IgD-negative memory B cell (primary cell): ENCODE measurements around the gene PCDH9. TPM values are rescaled to one million over a fixed set of nuclear protein-coding genes. Genes with fewer than 3 reads are reported as not detected.
"Not testable (repeated sequence)": the region's sequence is repeated elsewhere in the genome, so short reads cannot be mapped to it uniquely, and the experiment has no call there.

Experiments used
- H3K27ac Mint-ChIP-seq, 3 donors: one replicate each; pipeline ENCODE4 v1.8.0; 2020 to 2022; ENCODE audit warnings: mild to moderate bottlenecking in 3 of 3, mixed read lengths in 3 of 3, moderate library complexity in 1 of 3
- H3K27me3 Mint-ChIP-seq: one replicate; pipeline ENCODE4 v1.8.0; 2021; ENCODE audit warnings: mixed read lengths
- H3K36me3 Mint-ChIP-seq: one replicate; pipeline ENCODE4 v1.8.0; 2020; ENCODE audit warnings: mild to moderate bottlenecking, mixed read lengths
- H3K4me1 Mint-ChIP-seq, 3 donors: one replicate each; pipeline ENCODE4 v1.8.0; 2020 to 2022; ENCODE audit warnings: mixed read lengths in 3 of 3, mild to moderate bottlenecking in 1 of 3
- H3K4me3 Mint-ChIP-seq, 4 donors: one replicate each; pipeline ENCODE4 v1.8.0; 2020 to 2022; ENCODE audit warnings: mild to moderate bottlenecking in 4 of 4, mixed read lengths in 4 of 4, moderate library complexity in 3 of 4
- H3K9me3 Mint-ChIP-seq, 3 donors: one replicate each; pipeline ENCODE4 v1.8.0; 2020 to 2021; ENCODE audit warnings: mixed read lengths in 3 of 3, mild to moderate bottlenecking in 1 of 3
- polyA plus RNA-seq: library from polyadenylated mRNA; unstranded; fragments of 300-500 nt; fragmentation: Illumina TruSeq; gene quantifications from one replicate; pipeline ENCODE4 v1.2.3, GENCODE V29; 2021

The PCDH9 gene
- polyA plus RNA-seq, 1 donor from 2014 or later, result 2.3 TPM

- Mint-ChIP-seq H3K27ac (no peak overlapping the region), H3K36me3 (no peaks in the 10 kb centered on the region), H3K27me3 (no peaks in the 10 kb centered on the region), H3K9me3 (peaks cover 0 to 8% (median 0%) of the 10 kb centered on the region in 3 donors), H3K4me3 (no peak overlapping the region), H3K4me1 (no peaks in the 10 kb centered on the region)
These were observed 454.9 kb downstream of the PCDH9 start for GRCh38 chr13:66775196-66775595.

GRCh38 chr13:66774046-66774445 lies 456.1 kb downstream of the PCDH9 start:
- Mint-ChIP-seq H3K36me3 (no peaks in the 10 kb centered on the region), H3K27me3 (no peaks in the 10 kb centered on the region), H3K9me3 (peaks cover 0 to 8% (median 0%) of the 10 kb centered on the region in 3 donors), H3K27ac (no peak overlapping the region), H3K4me1 (no peaks in the 10 kb centered on the region), H3K4me3 (no peak overlapping the region)

GRCh38 chr13:66765559-66765958 lies 464.6 kb downstream of the PCDH9 start:
- no peaks in the 10 kb centered on the region for H3K4me1 Mint-ChIP-seq
- no peak overlapping the region for H3K27ac Mint-ChIP-seq
- H3K4me3 Mint-ChIP-seq, result no peak overlapping the region
- H3K36me3 Mint-ChIP-seq, result peaks cover 4% of the 10 kb centered on the region
- H3K27me3 Mint-ChIP-seq, result no peaks in the 10 kb centered on the region
- H3K9me3 Mint-ChIP-seq, result peaks cover 0 to 3% (median 0%) of the 10 kb centered on the region in 3 donors

- not testable (repeated sequence) for H3K9me3 Mint-ChIP-seq, H3K4me3 Mint-ChIP-seq, H3K4me1 Mint-ChIP-seq, H3K27ac Mint-ChIP-seq, H3K27me3 Mint-ChIP-seq, H3K36me3 Mint-ChIP-seq
These were observed 469.5 kb downstream of the PCDH9 start for GRCh38 chr13:66760678-66761077.

DNA sequence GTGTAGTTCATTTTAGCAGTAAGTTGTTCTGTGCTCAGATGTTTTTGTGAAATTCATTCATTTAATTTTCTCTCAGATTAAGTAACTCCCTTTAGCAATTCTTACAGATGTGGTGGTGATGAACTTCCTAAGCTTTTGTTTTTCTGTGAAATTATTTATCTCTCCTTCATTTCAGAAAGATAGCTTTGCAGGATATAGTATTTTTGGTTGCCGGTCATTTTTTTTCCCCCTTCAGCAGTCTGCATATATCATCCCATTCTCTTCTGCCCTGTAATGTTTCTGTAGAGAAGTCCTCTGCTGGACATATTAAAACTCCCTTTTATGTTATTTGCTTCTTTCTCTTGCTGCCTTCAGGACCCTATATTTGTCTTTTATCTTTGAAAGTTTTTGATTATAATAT lies 470.2 kb downstream of the PCDH9 start:
- Mint-ChIP-seq H3K9me3 (peaks cover 3 to 6% (median 5%) of the 10 kb centered on the region in 3 donors), H3K4me3 (no peak overlapping the region), H3K36me3 (peaks cover 5% of the 10 kb centered on the region), H3K27ac (no peak overlapping the region), H3K27me3 (no peaks in the 10 kb centered on the region), H3K4me1 (no peaks in the 10 kb centered on the region)

- Mint-ChIP-seq H3K36me3 (no peaks in the 10 kb centered on the region), H3K9me3 (peaks cover 0 to 9% (median 1%) of the 10 kb centered on the region in 3 donors), H3K27ac (no peak overlapping the region), H3K27me3 (no peaks in the 10 kb centered on the region), H3K4me3 (no peak overlapping the region), H3K4me1 (no peaks in the 10 kb centered on the region)
These were observed 478.4 kb downstream of the PCDH9 start for GRCh38 chr13:66751691-66752090.

GRCh38 chr13:66748712-66749111 lies 481.4 kb downstream of the PCDH9 start:
- no peaks in the 10 kb centered on the region for H3K36me3 Mint-ChIP-seq
- no peaks in the 10 kb centered on the region for H3K27me3 Mint-ChIP-seq
- peaks cover 0 to 9% (median 2%) of the 10 kb centered on the region in 3 donors for H3K9me3 Mint-ChIP-seq
- H3K4me3 Mint-ChIP-seq, result no peak overlapping the region
- H3K4me1 Mint-ChIP-seq, result no peaks in the 10 kb centered on the region
- no peak overlapping the region for H3K27ac Mint-ChIP-seq

- no peaks in the 10 kb centered on the region for H3K4me1 Mint-ChIP-seq
- H3K9me3 Mint-ChIP-seq, result peaks cover 0 to 9% (median 2%) of the 10 kb centered on the region in 3 donors
- H3K36me3 Mint-ChIP-seq, result no peaks in the 10 kb centered on the region
- H3K4me3 Mint-ChIP-seq, result no peak overlapping the region
- H3K27me3 Mint-ChIP-seq, result no peaks in the 10 kb centered on the region
- H3K27ac Mint-ChIP-seq, result no peak overlapping the region
These were observed 484.8 kb downstream of the PCDH9 start for GRCh38 chr13:66745307-66745706.

DNA sequence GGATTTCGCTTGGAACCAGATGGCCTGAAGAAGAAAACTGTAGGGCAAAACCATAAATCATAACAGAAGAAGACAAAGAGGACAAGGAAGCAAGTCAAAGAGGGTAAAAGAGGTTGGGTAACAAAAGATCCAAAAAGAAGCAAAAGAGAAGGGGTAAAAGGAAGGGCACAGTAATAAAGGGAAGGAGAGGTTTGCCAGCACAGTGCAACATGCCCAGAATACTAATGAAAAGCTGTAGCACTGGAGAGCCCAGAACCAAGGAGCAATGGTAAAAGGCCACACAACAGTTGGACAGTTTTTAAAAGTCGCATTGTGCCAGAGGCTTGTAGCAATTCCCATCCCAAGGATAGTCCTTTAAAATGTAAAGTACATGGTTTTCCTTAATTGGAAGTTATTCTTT lies 506.6 kb downstream of the PCDH9 start:
- Mint-ChIP-seq H3K27me3 (no peaks in the 10 kb centered on the region), H3K4me3 (no peak overlapping the region), H3K9me3 (peaks cover 0 to 2% (median 0%) of the 10 kb centered on the region in 3 donors), H3K36me3 (no peaks in the 10 kb centered on the region), H3K27ac (no peak overlapping the region), H3K4me1 (no peaks in the 10 kb centered on the region)

- Mint-ChIP-seq H3K27ac (no peak overlapping the region), H3K9me3 (peaks cover 0 to 4% (median 0%) of the 10 kb centered on the region in 3 donors), H3K27me3 (no peaks in the 10 kb centered on the region), H3K36me3 (no peaks in the 10 kb centered on the region), H3K4me1 (no peaks in the 10 kb centered on the region), H3K4me3 (no peak overlapping the region)
These were observed 513.6 kb downstream of the PCDH9 start for GRCh38 chr13:66716538-66716937.

DNA sequence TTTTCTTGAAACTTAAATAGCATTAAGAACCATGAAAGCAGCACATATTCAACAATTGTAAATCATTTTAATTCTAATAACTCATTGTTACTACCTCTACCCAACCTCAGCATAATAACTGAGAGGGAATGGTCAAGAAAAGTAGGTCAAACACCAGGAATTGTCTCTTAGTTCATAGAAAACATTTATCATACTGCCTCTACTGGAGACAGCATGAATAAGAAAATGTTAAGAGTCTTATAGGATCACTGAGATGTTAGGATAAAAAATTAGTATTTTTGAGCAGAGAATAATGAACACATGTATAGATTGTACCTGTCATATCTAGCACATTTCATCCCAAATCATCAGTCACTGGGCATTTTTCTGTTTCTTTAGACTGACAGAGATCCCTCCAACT lies 515.3 kb downstream of the PCDH9 start:
- H3K27ac Mint-ChIP-seq, result no peak overlapping the region
- no peaks in the 10 kb centered on the region for H3K4me1 Mint-ChIP-seq
- H3K4me3 Mint-ChIP-seq, result no peak overlapping the region
- H3K27me3 Mint-ChIP-seq, result no peaks in the 10 kb centered on the region
- H3K9me3 Mint-ChIP-seq, result peaks cover 0 to 4% (median 0%) of the 10 kb centered on the region in 3 donors
- no peaks in the 10 kb centered on the region for H3K36me3 Mint-ChIP-seq

- Mint-ChIP-seq H3K4me3 (no peak overlapping the region), H3K36me3 (no peaks in the 10 kb centered on the region), H3K27me3 (no peaks in the 10 kb centered on the region), H3K27ac (no peak overlapping the region), H3K9me3 (no peaks in the 10 kb centered on the region), H3K4me1 (no peaks in the 10 kb centered on the region)
These were observed 526.0 kb downstream of the PCDH9 start for GRCh38 chr13:66704110-66704509.

DNA sequence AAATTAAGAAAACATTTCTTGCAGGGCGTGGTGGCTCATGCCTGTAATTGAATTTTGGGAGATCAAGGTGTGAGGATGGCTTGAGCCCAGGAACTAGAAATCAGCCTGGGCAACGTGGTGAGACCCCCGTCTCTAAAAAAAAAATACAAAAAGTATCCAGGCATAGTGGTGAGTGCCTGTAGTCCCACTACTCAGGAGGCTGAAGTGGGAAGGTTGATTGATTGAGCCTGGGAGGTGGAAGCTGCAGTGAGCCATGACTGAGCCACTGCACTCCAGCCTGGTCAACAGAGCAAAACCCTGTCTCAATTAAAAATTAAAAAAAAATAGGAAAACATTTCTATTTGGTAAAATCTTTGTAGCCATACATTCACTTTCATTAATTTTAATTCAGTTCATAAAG lies 526.5 kb downstream of the PCDH9 start:
- H3K4me1 Mint-ChIP-seq, result no peaks in the 10 kb centered on the region
- H3K27ac Mint-ChIP-seq, result no peak overlapping the region
- no peaks in the 10 kb centered on the region for H3K9me3 Mint-ChIP-seq
- no peaks in the 10 kb centered on the region for H3K36me3 Mint-ChIP-seq
- no peak overlapping the region for H3K4me3 Mint-ChIP-seq
- no peaks in the 10 kb centered on the region for H3K27me3 Mint-ChIP-seq

DNA sequence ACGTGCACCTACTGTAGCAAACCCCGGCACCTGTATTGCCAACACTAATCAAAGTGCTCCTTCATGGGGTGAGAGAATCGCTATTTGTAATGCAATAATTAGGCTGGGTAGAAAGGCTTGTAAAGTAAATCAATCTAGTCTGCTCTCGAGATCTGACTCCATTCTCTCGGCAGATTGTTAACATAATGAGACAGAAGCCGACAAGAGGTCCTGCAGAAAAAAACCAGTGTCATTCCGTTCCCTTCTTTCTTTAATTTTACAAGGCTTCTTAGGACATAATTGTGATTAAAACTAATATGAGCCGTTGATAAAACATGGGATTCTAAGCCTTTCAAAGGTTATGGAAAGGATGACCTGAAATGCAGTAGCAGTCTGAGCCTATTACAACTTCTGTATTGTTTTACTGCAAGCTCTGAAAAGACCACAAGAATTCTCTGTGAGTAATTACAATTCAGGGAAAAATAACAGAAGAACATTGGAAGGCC lies 530.0 kb downstream of the PCDH9 start:
- no peaks in the 10 kb centered on the region for H3K9me3 Mint-ChIP-seq
- no peaks in the 10 kb centered on the region for H3K4me1 Mint-ChIP-seq
- no peak overlapping the region for H3K4me3 Mint-ChIP-seq
- no peaks in the 10 kb centered on the region for H3K27me3 Mint-ChIP-seq
- H3K27ac Mint-ChIP-seq, result no peak overlapping the region
- no peaks in the 10 kb centered on the region for H3K36me3 Mint-ChIP-seq

- no peaks in the 10 kb centered on the region for H3K27me3 Mint-ChIP-seq
- H3K27ac Mint-ChIP-seq, result no peak overlapping the region
- H3K9me3 Mint-ChIP-seq, result peaks cover 0 to 2% (median 0%) of the 10 kb centered on the region in 3 donors
- H3K4me3 Mint-ChIP-seq, result no peak overlapping the region
- peaks cover 0 to 1% (median 0%) of the 10 kb centered on the region in 3 donors for H3K4me1 Mint-ChIP-seq
- H3K36me3 Mint-ChIP-seq, result no peaks in the 10 kb centered on the region
These were observed 536.5 kb downstream of the PCDH9 start for GRCh38 chr13:66693656-66694055.

DNA sequence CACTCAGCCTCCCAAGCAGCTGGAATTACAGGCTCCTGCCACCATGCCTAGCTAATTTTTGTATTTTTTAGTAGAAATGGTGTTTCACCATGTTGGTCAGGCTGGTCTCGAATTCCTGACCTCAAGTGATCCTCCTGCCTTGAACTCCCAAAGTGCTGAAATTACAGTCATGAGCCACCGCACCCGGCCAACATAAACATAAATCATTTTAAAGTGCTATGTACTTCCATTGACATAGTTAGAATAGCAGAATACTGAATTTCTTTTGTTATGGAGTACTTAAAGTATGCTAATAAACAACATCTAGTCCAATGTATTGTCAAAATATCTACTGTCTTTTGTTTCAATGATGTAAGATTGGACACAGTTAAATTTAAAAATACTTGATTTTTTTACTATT lies 539.0 kb downstream of the PCDH9 start:
- Mint-ChIP-seq H3K27ac (no peak overlapping the region), H3K36me3 (no peaks in the 10 kb centered on the region), H3K9me3 (peaks cover 0 to 5% (median 2%) of the 10 kb centered on the region in 3 donors), H3K4me3 (no peak overlapping the region), H3K27me3 (no peaks in the 10 kb centered on the region), H3K4me1 (peaks cover 0 to 1% (median 0%) of the 10 kb centered on the region in 3 donors)
